Kidney epithelial cell (primary cell): ENCODE results near the gene NIM1K. TPM values are rescaled to one million over a fixed set of nuclear protein-coding genes. Genes with fewer than 3 reads are reported as not detected.

Experiments
- DNase-seq: peaks from one replicate; pipeline ENCODE4 v3.0.0-alpha.2; 2010; ENCODE audit warnings: low read depth
- H3K27me3 ChIP-seq: 2 replicates; pipeline ENCODE4 v1.6.0; 2011; ENCODE audit warnings: low read length; ENCODE audit not compliant: control insufficient read depth, insufficient read depth
- H3K36me3 ChIP-seq: 2 replicates; pipeline ENCODE4 v1.5.1; 2011; ENCODE audit warnings: low read length; ENCODE audit not compliant: control insufficient read depth, insufficient read depth
- H3K4me3 ChIP-seq: 2 replicates; pipeline ENCODE4 v1.5.1; 2011; ENCODE audit warnings: low read depth, mild to moderate bottlenecking, control low read depth, low read length
- CTCF ChIP-seq: IDR thresholded peaks from 2 replicates; pipeline ENCODE4 v1.5.1; 2011; ENCODE audit warnings: mild to moderate bottlenecking, moderate library complexity, low read length, control low read depth, inconsistent platforms; ENCODE audit not compliant: insufficient read depth, poor library complexity, severe bottlenecking
- total RNA-seq: library from RNA; depleted of rRNA; stranded (reverse); fragments of >200 nt; gene quantifications from 2 replicates; pipeline ENCODE4 v1.2.3, GENCODE V29; 2015

NIM1K gene
- total RNA-seq, 1 donor from 2014 or later: 0.21 TPM

GRCh38 chr5:43210570-43210969 lies 18.5 kb downstream of the NIM1K start:
- no peak for DNase-seq
- no peak overlapping the region for H3K4me3 ChIP-seq
- TF ChIP-seq CTCF: no peak
- H3K27me3 ChIP-seq: no peaks in the 10 kb centered on the region
- H3K36me3 ChIP-seq: no peaks in the 10 kb centered on the region

GRCh38 chr5:43213951-43214350 lies 21.9 kb downstream of the NIM1K start:
- DNase-seq: no peak
- Histone ChIP-seq H3K4me3 (no peak overlapping the region), H3K27me3 (no peaks in the 10 kb centered on the region), H3K36me3 (no peaks in the 10 kb centered on the region)
- TF ChIP-seq CTCF: no peak

- no peak for TF ChIP-seq CTCF
- no peak for DNase-seq
- no peaks in the 10 kb centered on the region for H3K36me3 ChIP-seq
- no peak overlapping the region for H3K4me3 ChIP-seq
- no peaks in the 10 kb centered on the region for H3K27me3 ChIP-seq
Observed at GRCh38 chr5:43215073-43215631, 23.1 kb downstream of the NIM1K start.

GRCh38 chr5:43216941-43217340 lies 24.9 kb downstream of the NIM1K start:
- Histone ChIP-seq H3K36me3 (no peaks in the 10 kb centered on the region), H3K4me3 (no peak overlapping the region), H3K27me3 (no peaks in the 10 kb centered on the region)
- no peak for TF ChIP-seq CTCF
- DNase-seq: no peak

GRCh38 chr5:43219120-43219519 lies 27.1 kb downstream of the NIM1K start:
- H3K27me3 ChIP-seq: no peaks in the 10 kb centered on the region
- DNase-seq: no peak
- no peaks in the 10 kb centered on the region for H3K36me3 ChIP-seq
- no peak overlapping the region for H3K4me3 ChIP-seq
- no peak for TF ChIP-seq CTCF

- Histone ChIP-seq H3K4me3 (no peak overlapping the region), H3K36me3 (no peaks in the 10 kb centered on the region), H3K27me3 (no peaks in the 10 kb centered on the region)
- no peak for TF ChIP-seq CTCF
- DNase-seq: no peak
Observed at GRCh38 chr5:43221502-43221901, 29.5 kb downstream of the NIM1K start.
